ENCODE data around the gene KCNG3.

The KCNG3 gene

GRCh38 chr2:42493468-42494354, at the start of gene KCNG3:
Gene KCNG3 (minus strand): TSS chr2:42493982. CDS start chr2:42493501, 481 bp downstream.
- DNase-seq, result peak; percentile 67

- DNase-seq, result no peak
These were observed 49.1 kb upstream of the KCNG3 start for GRCh38 chr2:42542871-42543270.

DNA sequence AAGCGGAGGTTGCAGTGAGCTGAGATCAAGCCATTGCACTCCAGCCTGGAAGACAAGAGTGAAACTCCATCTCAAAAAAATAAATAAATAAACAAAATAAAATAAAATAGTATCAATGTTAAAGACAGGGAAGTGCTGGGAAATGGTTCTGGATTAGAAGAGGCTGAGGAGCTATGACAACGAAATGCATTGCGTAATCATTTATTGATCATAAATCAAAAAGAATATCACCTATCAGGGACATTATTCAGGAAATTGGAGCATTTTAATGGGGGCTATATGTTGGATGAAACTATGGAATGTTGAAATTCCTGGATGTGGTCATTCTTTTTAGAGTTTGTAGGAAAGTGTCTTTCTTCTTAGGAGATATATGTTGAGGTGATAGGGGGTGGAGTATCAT, 43.7 kb upstream of the KCNG3 start:
- DNase-seq, result no peak

DNA sequence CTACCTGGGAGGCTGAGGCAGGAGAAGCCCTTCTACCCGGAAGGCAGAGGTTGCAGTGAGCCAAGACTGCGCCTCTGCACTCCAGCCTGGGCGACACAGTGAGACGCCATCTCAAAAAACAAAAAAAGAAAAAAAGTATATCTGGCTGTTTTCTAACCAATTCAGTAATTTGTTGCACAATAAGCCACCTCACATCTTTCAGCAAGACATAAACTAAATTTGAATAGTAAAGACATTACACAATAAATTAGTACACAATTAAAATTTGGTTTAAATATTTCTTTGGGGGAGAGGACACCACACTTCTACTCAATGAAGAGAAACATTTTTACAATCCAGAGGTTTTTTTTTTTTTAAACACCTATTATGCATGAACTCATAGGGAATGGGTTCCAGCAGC, 38.6 kb upstream of the KCNG3 start:
- DNase-seq, result no peak

DNA sequence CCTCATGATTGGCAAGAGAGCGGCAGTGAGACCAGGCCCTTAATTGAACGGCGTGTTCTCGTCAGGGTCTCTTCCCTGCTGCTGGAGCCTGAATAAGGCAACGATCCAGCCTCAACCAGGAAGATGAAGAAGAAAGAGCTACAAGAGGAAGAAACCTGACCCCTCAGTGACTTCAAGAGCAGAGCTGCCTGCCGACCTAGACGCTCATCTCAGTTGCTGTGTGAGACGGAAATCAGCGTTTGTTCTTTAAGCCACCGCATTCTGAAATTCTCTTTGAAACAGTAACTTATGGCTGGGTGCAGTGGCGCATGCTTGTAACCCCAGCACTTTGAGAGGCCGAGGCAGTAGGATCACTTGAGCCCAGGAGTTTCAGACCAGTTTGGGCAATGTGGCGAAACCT, 29.6 kb upstream of the KCNG3 start:
- DNase-seq, result no peak

GRCh38 chr2:42522035-42522434, 28.3 kb upstream of the KCNG3 start:
- no peak for DNase-seq

DNA sequence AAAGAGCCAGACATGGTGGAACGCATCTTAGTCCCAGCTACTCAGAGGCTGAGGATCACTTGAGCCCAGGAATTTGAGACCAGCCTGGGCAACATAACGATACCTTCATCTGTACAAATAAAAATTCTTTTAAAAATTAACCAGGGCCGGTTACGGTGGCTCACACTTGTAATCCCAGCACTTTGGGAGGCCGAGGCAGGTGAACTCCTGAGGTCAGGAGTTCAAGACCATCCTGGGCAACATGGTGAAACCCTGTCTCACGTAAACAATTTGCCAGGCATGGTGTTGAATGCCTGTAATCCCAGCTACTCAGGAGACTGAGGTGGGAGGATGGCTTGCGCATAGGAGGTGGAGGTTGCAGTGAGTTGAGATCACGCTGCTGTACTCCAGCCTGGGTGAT, 25.8 kb upstream of the KCNG3 start:
- no peak for DNase-seq

DNA sequence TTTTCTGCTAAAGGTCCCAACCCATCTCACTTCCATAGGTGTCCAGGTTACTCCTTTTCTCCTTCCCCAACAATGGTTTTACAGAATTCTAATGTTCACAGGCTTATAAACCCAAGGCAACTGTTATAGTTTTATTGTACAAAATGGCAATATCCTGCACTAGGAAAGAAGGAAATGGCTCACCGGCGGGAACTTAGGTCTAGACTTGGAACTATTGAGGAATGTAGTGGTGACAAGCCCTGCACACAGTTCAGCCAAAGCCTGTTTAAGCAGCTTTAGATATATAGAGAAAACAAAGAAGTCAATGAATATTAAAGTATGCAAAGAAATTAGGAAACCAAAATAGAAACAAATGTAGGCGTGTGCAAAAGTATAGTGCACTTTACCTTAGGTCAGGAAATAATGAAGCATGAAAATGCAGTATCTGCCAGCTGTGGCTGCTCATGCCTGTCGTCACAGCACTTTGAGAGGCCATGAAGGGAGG, 22.7 kb upstream of the KCNG3 start:
- no peak for DNase-seq

DNA sequence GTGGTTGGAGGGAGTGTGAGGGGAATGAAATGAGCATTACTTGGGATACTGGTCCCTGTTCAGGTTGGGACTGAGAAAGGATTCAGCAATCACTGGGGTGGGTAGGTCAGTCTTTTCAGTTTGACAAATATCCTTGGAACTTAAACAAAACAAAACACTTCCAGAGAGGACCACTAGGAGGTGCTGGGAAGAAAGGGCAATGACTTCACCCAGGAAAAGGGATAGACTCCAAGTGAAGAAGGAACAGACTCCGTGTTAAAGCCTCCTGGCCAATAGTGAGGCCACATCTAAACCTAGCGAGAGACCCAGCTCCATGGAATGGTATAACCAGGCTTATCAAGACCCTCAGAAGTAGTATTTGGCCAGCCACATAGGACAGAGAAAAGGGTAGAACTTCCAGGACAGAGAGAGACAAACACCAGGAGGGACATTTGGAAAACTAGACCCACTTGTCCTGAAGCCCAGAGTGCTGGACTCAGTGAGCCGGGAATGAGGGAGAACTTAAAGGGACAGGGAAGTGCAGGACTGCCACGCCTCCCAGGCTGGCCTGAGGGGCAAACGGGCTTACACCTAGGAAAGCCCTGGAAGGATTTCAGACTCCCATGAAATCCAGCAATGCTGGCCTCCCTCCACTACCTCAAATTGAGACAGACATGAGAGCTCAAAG, 19.6 kb upstream of the KCNG3 start:
- no peak for DNase-seq

DNA sequence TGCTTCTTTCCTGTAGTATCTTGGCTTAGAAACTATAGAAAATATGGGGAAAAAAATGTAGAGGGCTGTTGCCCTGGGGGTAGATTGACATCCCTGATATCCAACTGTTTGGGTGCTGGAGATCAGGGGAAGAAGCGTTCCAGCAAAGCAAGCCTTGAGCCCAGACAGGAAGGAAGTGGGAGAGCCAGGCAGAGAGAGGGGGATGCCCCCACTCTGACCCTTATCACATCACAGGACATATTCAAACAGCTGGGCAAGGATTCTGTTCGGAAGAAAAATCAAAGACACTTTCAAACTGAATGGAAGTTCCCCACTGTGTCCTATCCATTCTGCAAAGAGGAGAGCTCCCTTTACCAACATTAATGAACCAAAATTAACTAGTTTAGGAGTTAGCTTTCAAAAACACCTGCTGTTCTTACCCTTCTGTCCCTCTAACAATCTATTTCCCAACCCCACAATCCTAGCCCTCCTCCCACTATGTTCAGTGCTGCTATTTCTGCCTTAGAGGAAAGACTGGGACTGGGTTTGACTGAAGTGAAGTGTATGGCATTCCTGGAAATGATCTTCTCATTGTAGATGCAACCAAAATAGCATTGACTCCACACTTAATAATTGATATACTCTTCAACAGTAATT, 16.9 kb upstream of the KCNG3 start:
- DNase-seq, result no peak

DNA sequence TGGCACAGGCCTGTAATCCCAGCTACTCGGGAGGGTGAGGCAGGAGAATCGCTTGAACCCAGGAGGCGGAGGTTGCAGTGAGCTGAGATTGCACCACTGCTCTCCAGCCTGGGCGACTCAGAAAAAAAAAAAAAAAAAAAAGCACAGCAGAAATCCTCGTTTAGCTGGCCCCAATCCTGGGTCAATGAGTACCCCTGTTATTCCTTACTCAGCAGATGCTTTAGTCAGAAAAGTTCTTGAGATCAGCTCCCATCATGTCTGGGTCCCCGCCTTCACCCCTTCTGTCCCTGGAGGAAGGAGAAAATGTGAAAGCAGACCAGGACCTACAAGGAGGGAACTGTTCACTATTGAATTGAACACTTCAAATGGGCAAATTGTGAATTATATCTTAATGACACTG, 16.4 kb upstream of the KCNG3 start:
- DNase-seq, result no peak

GRCh38 chr2:42504364-42505230, 10.8 kb upstream of the KCNG3 start:
- no peak for DNase-seq

DNA sequence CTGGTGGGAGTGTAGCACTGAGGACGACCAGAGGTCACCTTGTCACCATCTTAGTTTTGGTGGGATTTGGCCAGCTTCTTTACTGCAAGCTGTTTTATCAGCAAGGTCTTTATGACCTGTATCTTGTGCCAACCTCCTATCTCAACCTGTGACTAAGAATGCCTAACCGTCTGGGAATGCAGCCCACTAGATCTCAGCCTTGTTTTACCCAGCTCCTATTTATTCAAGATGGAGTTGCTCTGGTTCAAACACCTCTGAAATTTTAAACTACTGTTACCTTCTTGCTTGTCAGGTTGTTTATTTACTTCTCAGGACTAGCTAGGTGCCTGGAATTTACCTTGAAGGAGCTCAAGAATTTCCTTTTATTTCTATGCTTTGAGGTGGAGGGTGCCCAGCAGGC, 9.5 kb upstream of the KCNG3 start:
- no peak for DNase-seq

DNA sequence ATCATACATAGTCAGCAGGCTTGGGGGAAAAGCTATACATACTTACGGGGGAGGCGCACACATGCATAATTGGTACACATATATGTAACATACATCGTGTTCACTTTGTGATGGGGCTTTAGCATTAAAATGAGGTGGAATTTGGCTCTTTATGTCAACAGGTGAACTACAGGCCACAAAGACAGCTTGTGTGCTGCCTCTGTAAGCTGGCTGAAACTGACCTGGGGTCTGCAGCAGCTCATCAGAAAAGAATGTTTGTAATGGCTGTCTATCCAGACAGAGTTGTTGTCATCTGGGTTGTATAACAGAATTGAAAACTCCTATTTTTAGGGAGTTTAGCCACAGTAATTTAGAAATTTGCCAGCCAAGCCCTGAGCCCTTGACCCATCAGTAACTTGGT, 4.7 kb upstream of the KCNG3 start:
- no peak for DNase-seq

- DNase-seq, result no peak
These were observed 1.8 kb upstream of the KCNG3 start for GRCh38 chr2:42495611-42496010.

DNA sequence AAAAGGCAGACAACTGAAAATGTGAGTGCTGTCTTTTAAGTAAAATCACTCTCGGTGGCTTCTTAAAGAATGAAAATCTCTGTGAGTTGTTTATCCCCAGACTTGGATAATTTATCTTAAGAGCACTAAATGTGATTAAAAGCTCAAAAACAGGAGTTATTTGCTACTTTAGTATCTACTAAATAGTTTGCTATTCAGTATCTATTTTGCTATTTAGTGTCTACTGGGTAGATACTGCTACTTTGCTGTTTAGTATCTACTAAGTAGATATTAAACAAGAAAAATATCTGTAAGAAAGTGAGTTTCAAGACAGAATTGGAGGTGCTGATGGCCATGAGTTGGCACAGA, 1.4 kb upstream of the KCNG3 start:
- DNase-seq, result no peak

DNA sequence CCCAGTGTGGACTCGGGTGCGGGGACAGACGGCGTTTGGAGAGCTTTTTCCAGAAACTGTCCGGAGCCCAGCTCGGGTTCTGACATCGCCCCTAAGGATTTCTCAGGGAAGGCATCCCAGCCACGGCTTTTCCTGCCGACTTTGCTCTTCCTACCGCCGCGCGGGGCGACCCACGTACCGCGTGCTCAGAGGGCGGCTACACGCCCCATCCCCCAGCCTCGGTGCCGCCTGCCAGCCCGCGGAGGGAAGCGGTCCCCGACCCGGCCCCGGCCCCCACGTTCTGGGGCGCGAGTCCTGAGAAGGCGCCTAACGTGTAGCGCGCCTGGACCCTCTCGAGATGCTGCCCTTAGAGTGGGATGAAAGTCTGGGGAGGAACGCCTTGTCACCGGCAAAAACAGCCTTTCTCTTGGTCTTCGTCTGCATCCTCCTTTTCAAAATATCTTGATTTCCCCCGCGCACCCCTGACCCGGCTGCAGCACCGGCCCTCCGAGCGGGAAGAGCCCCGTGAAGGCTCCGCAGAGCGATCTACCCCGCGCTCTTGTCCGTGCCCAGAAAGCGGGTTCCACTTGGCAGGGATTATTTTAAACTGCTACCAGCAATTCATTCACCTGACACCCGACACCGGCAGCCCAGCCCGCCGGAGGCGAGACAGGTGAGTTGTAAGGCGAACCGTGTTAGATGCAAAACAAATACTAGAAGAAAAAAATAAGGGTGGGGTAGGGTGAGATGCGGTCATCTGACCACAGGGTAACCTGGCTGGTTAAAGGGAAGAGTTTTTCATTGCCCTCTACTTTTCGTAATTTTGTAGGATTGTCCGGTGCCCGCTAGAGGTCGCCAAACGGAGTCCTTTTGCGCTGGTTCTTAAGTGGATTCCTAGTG, 812 bp upstream of the KCNG3 start:
- DNase-seq, result peak; percentile 76

- no peak for DNase-seq
These were observed 903 bp downstream of the KCNG3 start for GRCh38 chr2:42492691-42493467.

DNA sequence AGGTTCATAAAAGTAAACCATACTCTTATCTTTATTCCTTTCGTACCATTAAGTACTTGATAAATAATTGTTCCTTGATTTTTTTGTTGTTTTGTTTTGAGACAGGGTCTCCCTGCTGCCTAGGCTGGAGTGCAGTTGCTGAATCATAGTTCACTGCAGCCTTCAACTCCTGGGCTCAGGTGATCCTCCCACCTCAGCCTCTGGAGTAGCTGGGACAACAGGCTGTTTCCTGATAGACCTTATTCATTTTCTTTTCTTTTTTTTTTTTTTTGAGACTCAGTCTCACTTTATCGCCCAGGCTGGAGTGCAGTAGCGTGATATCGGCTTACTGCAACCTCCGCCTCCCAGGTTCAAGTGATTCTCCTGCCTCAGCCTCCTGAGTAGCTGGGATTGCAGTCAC, 5.5 kb downstream of the KCNG3 start:
- DNase-seq, result no peak

GRCh38 chr2:42486145-42486906, 7.5 kb downstream of the KCNG3 start:
- DNase-seq, result no peak
